Right lobe of liver (tissue), 6 donors: ENCODE data around the gene CPOX. TPM values are rescaled to one million over a fixed set of nuclear protein-coding genes. Genes with fewer than 3 reads are reported as not detected.
"Not testable (repeated sequence)": the region's sequence is repeated elsewhere in the genome, so short reads cannot be mapped to it uniquely, and the experiment has no call there.

ENCODE experiments used
- ATAC-seq, 4 donors: fragments of 200-7000 bp; cut with Tn5 transposase; one replicate each; pipeline ENCODE4 v1.9.1; 2020; ENCODE audit warnings: mild to moderate bottlenecking in 4 of 4, moderate library complexity in 4 of 4
- DNase-seq, 3 donors: peaks; one replicate each; pipeline ENCODE4 v3.0.0-alpha.2; 2020
- H3K27ac ChIP-seq, 3 donors: fragments of 200-600 bp; one replicate each; pipeline ENCODE4 v1.8.0; 2022
- H3K27me3 ChIP-seq, 2 donors: fragments of 200-600 bp; one replicate each; pipeline ENCODE4 v1.8.0; 2022
- H3K36me3 ChIP-seq, 4 donors: fragments of 200-600 bp; sonication (generic) in 1 of 4; one replicate each; pipeline versions ENCODE4 v1.5.1 to v1.8.0; 2017 to 2022; ENCODE audit warnings: control low read depth in 1 of 4
- H3K4me1 ChIP-seq, 4 donors: fragments of 200-600 bp; sonication (generic) in 1 of 4; one replicate each; pipeline versions ENCODE4 v1.5.1 to v1.8.0; 2017 to 2022; ENCODE audit warnings: control low read depth in 1 of 4
- H3K4me3 ChIP-seq, 3 donors: fragments of 200-600 bp; one replicate each; pipeline ENCODE4 v1.8.0; 2022
- H3K9me3 ChIP-seq, 4 donors: fragments of 200-600 bp; sonication (generic) in 1 of 4; one replicate each; pipeline versions ENCODE4 v1.5.1 to v1.8.0; 2017 to 2022; ENCODE audit warnings: control low read depth in 1 of 4
- POLR2A ChIP-seq: fragments of 450-650 bp; IDR thresholded peaks from one replicate; pipeline ENCODE4 v1.6.1; 2017; ENCODE audit warnings: antibody characterized with exemption, mild to moderate bottlenecking
- WGBS: methylation state at CpG from one replicate; pipeline ENCODE4 v1.1.6; 2018; ENCODE audit warnings: low coverage, low lambda C conversion rate; ENCODE audit not compliant: insufficient coverage; ENCODE audit errors: missing lambda C conversion rate; 5-methylcytosine and 5-hydroxymethylcytosine counted together
- intact Hi-C, 2 donors: fragments of 100-400 bp; cut with DNase I; formaldehyde crosslinking; loops; one replicate each; pipeline versions ENCODE4 v1.11.2 to v1.14.1; 2022
- total RNA-seq, 6 experiments: library from RNA; depleted of rRNA in 2 of 6; stranded (reverse); fragments of >200 nt in 2 of 6; fragmentation: NEBNext Ultra II Directional in 3 of 6; extraction: Animal tissue kit (Norgen Biotek cat#: 25700) in 3 of 6; gene quantifications; one replicate each; pipeline versions ENCODE4 v1.1.0 to v1.2.4, GENCODE V29; 2016 to 2023
- TF ChIP-seq, protein P1 (sequence below), 4 donors: fragments of 200-600 bp in 3 of 4; fragments of 450-650 bp in 1 of 4; IDR thresholded peaks; one replicate each; pipeline versions ENCODE4 v1.5.1 to v1.8.0; 2016 to 2022; ENCODE audit warnings: antibody characterized with exemption in 4 of 4, mild to moderate bottlenecking in 2 of 4
- donor health status: DM: no; HTN: yes; CAD: no.
- donor health status: DM: no; HTN: no; CAD: no.
- donor health status: DM: no; HTN: no; CAD: no.
- donor health status: DM: no; HTN: yes; CAD: no.
- donor health status: DM: no; HTN: yes; CAD: no.

Gene CPOX
- total RNA-seq, 6 experiments from 2014 or later, result 20.3 to 26.9 (median 22.6) TPM

DNA sequence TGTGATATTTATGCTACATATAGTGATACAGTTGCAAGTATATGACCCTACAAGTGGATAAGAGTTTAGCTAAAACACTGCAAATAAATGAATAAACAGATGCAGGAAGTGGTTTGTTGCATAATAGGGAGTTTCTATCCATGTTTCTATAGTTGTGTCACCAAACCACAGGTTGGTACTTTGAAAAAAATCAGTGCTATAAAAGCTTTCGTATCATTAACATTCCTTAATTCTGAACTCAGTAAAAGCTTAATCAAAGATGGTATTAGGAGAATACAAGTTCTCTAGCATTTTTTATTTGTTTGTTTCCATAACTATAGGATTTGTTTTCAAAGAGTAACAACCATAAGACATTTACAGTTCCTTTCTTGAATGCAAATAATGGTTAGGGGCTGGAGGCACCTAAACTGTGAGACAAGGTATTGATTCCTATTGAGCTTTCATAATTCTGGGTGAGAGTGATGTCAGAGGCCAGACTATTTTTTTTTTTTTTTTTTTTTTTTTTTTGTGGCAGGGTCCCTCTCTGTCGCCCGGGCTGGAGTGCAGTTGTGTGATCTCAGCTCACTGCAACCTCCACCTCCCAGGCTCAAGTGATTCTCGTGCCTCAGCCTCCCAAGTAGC lies 29.6 kb downstream of the CPOX start:
- intact Hi-C loops, result no loop called here
- Histone ChIP-seq H3K9me3 (no peaks in the 10 kb centered on the region), H3K27ac (no peak overlapping the region), H3K36me3 (no peaks in the 10 kb centered on the region), H3K4me1 (no peaks in the 10 kb centered on the region), H3K4me3 (no peak overlapping the region), H3K27me3 (no peaks in the 10 kb centered on the region)
- DNase-seq, result no peak
- peak in 2 of 4 donors; percentile 17 to 51 for ATAC-seq
- TF ChIP-seq, protein P1, sequence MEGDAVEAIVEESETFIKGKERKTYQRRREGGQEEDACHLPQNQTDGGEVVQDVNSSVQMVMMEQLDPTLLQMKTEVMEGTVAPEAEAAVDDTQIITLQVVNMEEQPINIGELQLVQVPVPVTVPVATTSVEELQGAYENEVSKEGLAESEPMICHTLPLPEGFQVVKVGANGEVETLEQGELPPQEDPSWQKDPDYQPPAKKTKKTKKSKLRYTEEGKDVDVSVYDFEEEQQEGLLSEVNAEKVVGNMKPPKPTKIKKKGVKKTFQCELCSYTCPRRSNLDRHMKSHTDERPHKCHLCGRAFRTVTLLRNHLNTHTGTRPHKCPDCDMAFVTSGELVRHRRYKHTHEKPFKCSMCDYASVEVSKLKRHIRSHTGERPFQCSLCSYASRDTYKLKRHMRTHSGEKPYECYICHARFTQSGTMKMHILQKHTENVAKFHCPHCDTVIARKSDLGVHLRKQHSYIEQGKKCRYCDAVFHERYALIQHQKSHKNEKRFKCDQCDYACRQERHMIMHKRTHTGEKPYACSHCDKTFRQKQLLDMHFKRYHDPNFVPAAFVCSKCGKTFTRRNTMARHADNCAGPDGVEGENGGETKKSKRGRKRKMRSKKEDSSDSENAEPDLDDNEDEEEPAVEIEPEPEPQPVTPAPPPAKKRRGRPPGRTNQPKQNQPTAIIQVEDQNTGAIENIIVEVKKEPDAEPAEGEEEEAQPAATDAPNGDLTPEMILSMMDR (IDR thresholded peaks at IDR 0.05), result no peak
- TF ChIP-seq POLR2A, result no peak
- WGBS, result 65% methylated on average over 4 of the region's 4 CpGs

DNA sequence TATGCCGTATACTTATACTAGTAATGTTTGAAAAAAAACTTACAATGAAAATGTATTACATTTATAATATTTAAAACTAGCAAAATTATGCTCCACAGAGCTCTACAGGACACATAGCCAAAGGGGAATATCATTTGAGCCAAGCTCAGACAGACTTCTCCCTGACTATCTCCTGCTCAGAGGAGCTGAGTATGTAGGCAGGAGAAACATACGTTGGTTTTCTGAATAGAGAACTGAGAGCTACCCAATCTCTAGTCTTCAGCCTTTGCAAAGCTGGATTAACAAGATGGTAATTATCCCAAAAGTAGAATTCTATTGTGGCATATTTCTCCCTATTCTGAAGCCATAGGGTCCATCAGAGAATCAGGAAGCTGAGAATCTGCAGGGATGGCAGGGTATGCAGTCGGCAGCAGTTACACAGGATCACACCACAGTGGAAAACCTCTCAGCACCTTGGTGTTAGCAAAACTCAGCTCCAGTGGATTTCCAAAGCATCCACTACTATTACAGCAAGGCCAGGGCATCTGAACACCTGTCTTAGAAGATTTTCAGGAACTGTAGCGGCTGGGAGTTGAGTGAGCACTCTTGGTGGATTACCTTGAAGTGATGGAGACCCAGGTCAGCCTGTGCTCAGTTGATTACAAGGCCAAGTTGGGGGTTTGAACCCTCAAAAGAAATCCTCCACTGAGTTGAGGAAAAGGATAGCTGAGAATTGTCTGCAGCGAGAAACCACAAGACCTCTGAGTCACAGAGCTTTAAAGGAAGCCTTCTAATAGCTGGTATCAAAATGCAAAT lies 31.5 kb downstream of the CPOX start:
- H3K27ac ChIP-seq, result no peak overlapping the region
- H3K4me3 ChIP-seq, result no peak overlapping the region
- intact Hi-C loops, result no loop called here
- no peaks in the 10 kb centered on the region for H3K36me3 ChIP-seq
- no peaks in the 10 kb centered on the region for H3K9me3 ChIP-seq
- no peaks in the 10 kb centered on the region for H3K27me3 ChIP-seq
- no peak for DNase-seq
- 78% methylated on average over 5 of the region's 5 CpGs for whole genome bisulfite sequencing
- H3K4me1 ChIP-seq, result no peaks in the 10 kb centered on the region
- ATAC-seq, result no peak
- TF ChIP-seq, protein P1 (IDR thresholded peaks at IDR 0.05), result no peak
- TF ChIP-seq POLR2A, result no peak

DNA sequence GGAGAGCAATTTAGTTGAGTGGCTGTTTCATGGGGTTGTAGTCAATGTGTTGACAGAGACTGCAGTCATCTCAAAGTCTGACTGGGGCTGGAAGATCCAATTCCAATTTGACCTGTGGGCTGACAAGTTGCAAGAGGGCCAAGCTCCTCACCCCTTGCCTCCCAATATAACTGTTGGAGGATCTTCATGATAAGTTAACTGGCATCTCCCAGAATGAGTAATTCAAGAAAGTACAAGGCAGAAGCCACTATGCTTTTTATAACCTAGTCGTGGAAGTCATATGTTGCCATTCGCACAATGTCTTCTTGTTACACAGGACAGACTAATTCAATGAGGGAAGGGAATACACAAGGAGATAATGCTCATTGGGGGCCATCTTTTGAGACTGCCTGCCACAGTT lies 32.5 kb downstream of the CPOX start:
- Histone ChIP-seq H3K4me1 (no peaks in the 10 kb centered on the region), H3K27me3 (no peaks in the 10 kb centered on the region), H3K9me3 (no peaks in the 10 kb centered on the region), H3K27ac (no peak overlapping the region), H3K36me3 (no peaks in the 10 kb centered on the region), H3K4me3 (no peak overlapping the region)
- DNase-seq (no peak), ATAC-seq (no peak)
- no peak for TF ChIP-seq POLR2A
- TF ChIP-seq, protein P1 (IDR thresholded peaks at IDR 0.05), result no peak
- intact Hi-C loops, result no loop called here
- WGBS, result 89% methylated on average over 2 of the region's 2 CpGs

DNA sequence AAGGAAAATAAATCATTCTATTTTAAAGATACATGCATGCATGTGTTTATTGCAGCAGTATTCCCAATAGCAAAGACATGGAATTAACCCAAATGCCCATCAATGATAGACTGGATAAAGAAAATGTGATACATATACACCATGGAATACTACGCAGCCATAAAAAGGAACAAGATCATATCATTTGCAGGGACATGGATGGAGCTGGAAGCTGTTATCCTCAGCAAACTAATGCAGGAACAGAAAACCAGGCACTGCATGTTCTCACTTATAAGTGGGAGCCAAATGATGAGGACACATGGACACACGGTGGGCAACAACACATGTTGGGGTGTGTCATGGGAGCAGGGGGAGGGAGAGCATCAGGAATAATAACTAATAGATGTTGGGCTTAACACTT lies 33.6 kb downstream of the CPOX start:
- H3K27me3 ChIP-seq, H3K27ac ChIP-seq, DNase-seq, H3K9me3 ChIP-seq, intact Hi-C loops, ATAC-seq, H3K36me3 ChIP-seq, H3K4me1 ChIP-seq, H3K4me3 ChIP-seq: not testable (repeated sequence)
- 100% methylated on average over 2 of the region's 2 CpGs for WGBS

DNA sequence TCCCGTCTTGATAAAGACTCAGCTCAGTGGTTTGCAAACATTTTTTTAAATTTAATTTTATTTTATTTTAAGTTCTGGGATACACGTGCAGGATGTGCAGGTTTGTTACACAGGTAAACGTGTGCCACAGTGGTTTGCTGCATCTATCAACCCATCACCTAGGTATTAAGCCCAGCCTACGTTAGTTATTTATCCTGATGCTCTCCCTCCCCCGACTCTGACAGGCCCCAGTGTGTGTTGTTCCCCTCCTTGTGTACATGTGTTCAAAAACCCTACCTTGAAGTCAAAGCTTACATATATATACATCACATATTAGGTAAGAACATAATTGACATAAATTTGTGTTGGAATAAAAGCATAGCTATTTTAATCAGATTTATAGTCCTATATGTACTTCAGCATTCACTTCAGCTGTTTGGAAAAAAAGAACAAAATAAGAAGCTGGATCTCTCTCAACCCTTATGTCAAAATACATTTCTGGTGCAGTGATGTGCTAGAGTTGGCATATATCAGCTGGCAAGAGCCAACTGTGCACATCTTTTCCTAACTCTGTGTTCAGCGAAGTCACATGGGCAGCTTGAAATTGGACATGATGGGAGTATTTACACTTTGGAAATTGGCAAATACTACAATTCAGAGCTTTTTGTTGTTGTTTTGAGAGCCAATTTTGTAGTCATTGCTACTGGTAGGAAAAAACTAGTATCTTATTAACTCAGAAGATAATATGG lies 35.1 kb downstream of the CPOX start:
- ATAC-seq (no peak), DNase-seq (no peak)
- no peaks in the 10 kb centered on the region for H3K4me1 ChIP-seq
- H3K27ac ChIP-seq, result no peak overlapping the region
- intact Hi-C loops, result no loop called here
- H3K9me3 ChIP-seq, result no peaks in the 10 kb centered on the region
- TF ChIP-seq, protein P1 (IDR thresholded peaks at IDR 0.05), result no peak
- TF ChIP-seq POLR2A, result no peak
- WGBS, result 59% methylated on average over 6 of the region's 6 CpGs
- no peaks in the 10 kb centered on the region for H3K36me3 ChIP-seq
- no peaks in the 10 kb centered on the region for H3K27me3 ChIP-seq
- H3K4me3 ChIP-seq, result no peak overlapping the region
